GM12872 (cell line): ENCODE measurements around the gene LAMA4.

Experiments used
- TF ChIP-seq, protein P1 (sequence below): IDR thresholded peaks from 3 replicates; pipeline ENCODE4 v1.5.1; 2011; ENCODE audit warnings: low read depth, mild to moderate bottlenecking, low read length, moderate library complexity; ENCODE audit not compliant: insufficient read depth

LAMA4 gene

DNA sequence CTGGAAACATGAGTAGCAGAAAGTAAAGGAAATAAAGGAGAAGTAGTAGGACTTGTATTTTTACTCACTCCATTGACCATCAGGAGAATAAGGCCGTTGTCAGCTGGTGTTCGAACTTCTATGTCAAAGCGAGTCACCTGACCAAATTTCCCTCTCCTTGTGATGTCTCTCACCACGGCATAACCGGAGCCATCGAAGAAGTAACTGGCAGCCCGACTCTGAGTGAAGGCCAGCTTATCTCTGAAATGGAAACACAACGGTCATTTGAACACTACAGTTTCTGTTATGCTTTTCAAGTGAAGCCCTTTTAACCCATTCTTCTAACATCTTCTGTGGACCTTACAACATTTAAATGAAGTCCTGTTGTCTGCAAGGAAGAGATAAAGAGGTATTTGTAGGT is 115.3 kb downstream of the LAMA4 start:
- TF ChIP-seq, protein P1, sequence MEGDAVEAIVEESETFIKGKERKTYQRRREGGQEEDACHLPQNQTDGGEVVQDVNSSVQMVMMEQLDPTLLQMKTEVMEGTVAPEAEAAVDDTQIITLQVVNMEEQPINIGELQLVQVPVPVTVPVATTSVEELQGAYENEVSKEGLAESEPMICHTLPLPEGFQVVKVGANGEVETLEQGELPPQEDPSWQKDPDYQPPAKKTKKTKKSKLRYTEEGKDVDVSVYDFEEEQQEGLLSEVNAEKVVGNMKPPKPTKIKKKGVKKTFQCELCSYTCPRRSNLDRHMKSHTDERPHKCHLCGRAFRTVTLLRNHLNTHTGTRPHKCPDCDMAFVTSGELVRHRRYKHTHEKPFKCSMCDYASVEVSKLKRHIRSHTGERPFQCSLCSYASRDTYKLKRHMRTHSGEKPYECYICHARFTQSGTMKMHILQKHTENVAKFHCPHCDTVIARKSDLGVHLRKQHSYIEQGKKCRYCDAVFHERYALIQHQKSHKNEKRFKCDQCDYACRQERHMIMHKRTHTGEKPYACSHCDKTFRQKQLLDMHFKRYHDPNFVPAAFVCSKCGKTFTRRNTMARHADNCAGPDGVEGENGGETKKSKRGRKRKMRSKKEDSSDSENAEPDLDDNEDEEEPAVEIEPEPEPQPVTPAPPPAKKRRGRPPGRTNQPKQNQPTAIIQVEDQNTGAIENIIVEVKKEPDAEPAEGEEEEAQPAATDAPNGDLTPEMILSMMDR: no peak

GRCh38 chr6:112130878-112131277 is 123.5 kb downstream of the LAMA4 start:
- TF ChIP-seq, protein P1: no peak

DNA sequence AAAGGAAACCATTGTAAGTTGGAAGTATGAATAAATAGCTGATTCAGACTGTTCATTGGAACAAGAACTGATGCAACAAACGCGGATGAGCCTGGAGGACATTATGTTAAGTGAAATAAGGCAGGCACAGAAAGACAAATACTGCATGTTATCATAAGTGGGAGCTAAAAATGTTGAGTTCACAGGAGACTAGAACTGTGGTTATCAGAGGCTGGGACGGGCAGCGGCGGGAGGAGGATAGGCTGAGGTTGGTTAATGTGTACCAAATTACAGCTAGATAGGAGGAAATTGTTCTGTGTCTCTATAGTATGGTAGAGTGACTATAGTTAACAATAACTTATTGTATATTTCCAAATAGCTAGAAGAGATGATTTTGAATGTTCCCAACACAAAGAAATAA is 126.2 kb downstream of the LAMA4 start:
- TF ChIP-seq, protein P1: no peak

DNA sequence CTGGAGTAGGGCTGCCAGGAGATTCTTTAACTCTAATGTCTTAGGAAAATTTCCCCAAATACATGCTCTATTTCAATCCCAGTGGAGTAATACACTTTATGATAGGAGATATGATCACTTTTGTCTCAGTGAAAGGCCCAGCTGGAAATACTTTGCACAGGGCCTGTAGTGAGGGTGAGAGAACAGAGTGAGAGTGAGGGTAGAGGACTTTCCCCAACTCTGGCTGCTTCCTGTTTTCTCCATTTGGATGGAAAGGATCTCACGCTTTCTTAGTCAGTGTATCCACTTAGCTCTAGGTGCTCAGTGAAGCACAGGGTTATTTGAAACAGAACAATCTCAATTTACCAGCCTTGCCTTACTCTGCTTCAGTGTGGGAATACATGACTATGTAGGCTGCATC is 130.4 kb downstream of the LAMA4 start:
- TF ChIP-seq, protein P1: no peak

DNA sequence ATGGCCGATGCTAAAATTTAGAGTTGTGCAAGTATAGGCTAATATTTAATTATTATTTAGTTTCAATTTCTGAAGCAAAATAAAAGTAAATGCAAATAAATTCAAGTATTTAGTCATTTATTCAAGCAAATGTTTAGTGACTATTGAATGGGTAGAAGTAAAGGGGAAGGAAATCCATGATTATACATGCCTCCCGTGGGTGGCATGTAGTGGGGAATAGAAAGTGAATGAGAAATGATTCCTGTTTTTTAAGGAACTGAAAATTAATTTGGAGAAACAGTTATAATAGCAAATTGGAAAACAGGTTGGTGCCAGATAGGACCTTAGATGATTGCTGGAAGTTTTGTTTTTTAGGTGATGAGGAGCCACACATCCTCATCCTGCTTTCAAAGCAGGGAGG is 131.6 kb downstream of the LAMA4 start:
- TF ChIP-seq, protein P1: no peak

DNA sequence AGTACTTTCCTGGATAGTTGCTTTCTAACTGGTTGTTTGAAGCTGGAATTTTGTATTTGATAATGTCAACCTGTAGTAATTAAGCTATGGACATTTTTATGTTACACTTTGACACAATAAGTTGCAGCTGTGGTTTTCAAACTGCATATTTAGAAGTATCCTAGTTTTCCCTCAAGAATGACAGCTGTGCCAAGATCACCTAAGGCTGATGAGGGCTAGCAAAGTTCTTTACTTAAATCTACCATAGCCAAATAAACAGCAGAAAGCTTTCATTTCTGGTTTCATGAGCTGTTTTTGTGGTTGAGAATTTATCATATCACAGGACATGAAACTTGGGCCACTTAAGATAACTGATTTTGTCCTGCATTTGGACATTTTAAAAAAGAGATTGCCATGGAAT is 136.3 kb downstream of the LAMA4 start:
- TF ChIP-seq, protein P1: no peak

- TF ChIP-seq, protein P1: no peak
These were observed 136.8 kb downstream of the LAMA4 start for GRCh38 chr6:112117554-112117953.

DNA sequence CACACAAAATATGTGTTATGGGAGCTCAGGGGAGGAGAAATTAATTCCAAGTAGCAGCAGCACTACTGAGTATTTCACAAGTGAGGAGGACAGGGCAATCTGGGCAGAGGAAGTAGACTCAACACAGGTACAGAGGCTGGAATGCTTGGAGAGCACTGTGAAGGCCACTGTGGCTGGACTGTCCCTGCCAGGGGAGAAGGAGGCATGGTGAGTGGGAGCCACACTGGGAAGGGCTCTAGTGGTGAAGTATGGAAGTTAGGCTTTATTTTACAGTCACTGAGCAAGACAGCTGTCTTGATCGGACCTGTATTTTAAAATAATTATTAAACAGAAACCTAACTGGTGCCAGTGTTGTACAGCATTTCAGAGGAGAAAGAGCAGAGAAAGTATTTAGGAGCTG is 138.1 kb downstream of the LAMA4 start:
- TF ChIP-seq, protein P1: no peak
